Large intestine (tissue), 3 donors: ENCODE results near the gene SYS1. TPM values are rescaled to one million over a fixed set of nuclear protein-coding genes. Genes with fewer than 3 reads are reported as not detected.

Source experiments
- DNase-seq, 2 donors: peaks; one replicate each; pipeline versions ENCODE4 v3.0.0 to v3.0.0-alpha.2; 2013
- H3K27ac ChIP-seq: one replicate; pipeline ENCODE4 v1.5.1; 2013; ENCODE audit warnings: low read length
- H3K27me3 ChIP-seq: 2 replicates; pipeline ENCODE4 v1.6.1; 2013; ENCODE audit warnings: low read length; ENCODE audit not compliant: control insufficient read depth, insufficient read depth
- H3K36me3 ChIP-seq: 2 replicates; pipeline ENCODE4 v1.6.1; 2013; ENCODE audit warnings: low read length; ENCODE audit not compliant: control insufficient read depth, insufficient read depth
- H3K4me1 ChIP-seq: one replicate; pipeline ENCODE4 v1.6.1; 2013; ENCODE audit warnings: low read length; ENCODE audit not compliant: control insufficient read depth, insufficient read depth
- H3K4me3 ChIP-seq: one replicate; pipeline ENCODE4 v1.5.1; 2013; ENCODE audit warnings: low read length
- H3K9me3 ChIP-seq: one replicate; pipeline ENCODE4 v1.6.1; 2013; ENCODE audit warnings: mild to moderate bottlenecking, low read depth, low read length, moderate library complexity; ENCODE audit not compliant: control insufficient read depth
- WGBS: methylation state at CpG from one replicate; pipeline ENCODE4 v1.1.5; 2013; ENCODE audit warnings: low lambda C conversion rate; ENCODE audit not compliant: insufficient coverage; 5-methylcytosine and 5-hydroxymethylcytosine counted together
- polyA plus RNA-seq: library from polyadenylated mRNA; unstranded; fragments of 120-200 nt; gene quantifications from one replicate; pipeline ENCODE4 v1.2.1, GENCODE V29; 2013

Gene SYS1
- polyA plus RNA-seq, 1 donor = 31.7 TPM

GRCh38 chr20:45404438-45404837, 41.5 kb downstream of the SYS1 start:
- peaks cover 8% of the 10 kb centered on the region for H3K4me1 ChIP-seq
- no peak overlapping the region for H3K27ac ChIP-seq
- DNase-seq = no peak
- H3K9me3 ChIP-seq = peaks cover 5% of the 10 kb centered on the region
- no CpG with 5 or more reads among the region's 1 CpG for WGBS
- H3K4me3 ChIP-seq = no peak overlapping the region
- H3K36me3 ChIP-seq = peaks cover 5% of the 10 kb centered on the region
- H3K27me3 ChIP-seq = peaks cover 15% of the 10 kb centered on the region

- H3K4me1 ChIP-seq = peaks cover 14% of the 10 kb centered on the region
- H3K9me3 ChIP-seq = peaks cover under 1% of the 10 kb centered on the region
- H3K4me3 ChIP-seq = peak overlapping the region; percentile 82
- peak overlapping the region; percentile 22 for H3K27ac ChIP-seq
- peaks cover 17% of the 10 kb centered on the region for H3K36me3 ChIP-seq
- DNase-seq = peak in 1 of 2 donors; percentile 46
- WGBS = no CpG with 5 or more reads among the region's 49 CpGs
- H3K27me3 ChIP-seq = peaks cover 15% of the 10 kb centered on the region
Observed at GRCh38 chr20:45405571-45406259, 42.8 kb downstream of the SYS1 start.

GRCh38 chr20:45406260-45407066, 43.5 kb downstream of the SYS1 start:
- Histone ChIP-seq H3K27ac (peak overlapping the region; percentile 33), H3K4me3 (peak overlapping the region; percentile 82), H3K9me3 (no peaks in the 10 kb centered on the region), H3K27me3 (peaks cover 15% of the 10 kb centered on the region), H3K4me1 (peaks cover 17% of the 10 kb centered on the region), H3K36me3 (peaks cover 17% of the 10 kb centered on the region)
- WGBS = no CpG with 5 or more reads among the region's 87 CpGs
- DNase-seq = peak; percentile 24 to 73

- Histone ChIP-seq H3K36me3 (peaks cover 17% of the 10 kb centered on the region), H3K4me1 (peaks cover 20% of the 10 kb centered on the region)
- no CpG with 5 or more reads among the region's 30 CpGs for WGBS
Observed at GRCh38 chr20:45407067-45407745, 44.2 kb downstream of the SYS1 start.

GRCh38 chr20:45407783-45408645, 45.1 kb downstream of the SYS1 start, which contains the start of gene DBNDD2:
TSS of gene DBNDD2 (plus strand) at chr20:45408289. CDS start at chr20:45408468, 179 bp downstream.
- H3K9me3 ChIP-seq = no peaks in the 10 kb centered on the region
- DNase-seq = no peak
- H3K4me1 ChIP-seq = peaks cover 20% of the 10 kb centered on the region
- H3K27ac ChIP-seq = peak within 1 kb of the TSS; percentile 33
- peak within 1 kb of the TSS; percentile 82 for H3K4me3 ChIP-seq
- peaks cover 17% of the 10 kb centered on the region for H3K36me3 ChIP-seq
- WGBS = 100% methylated on average over 1 of the region's 21 CpGs
- H3K27me3 ChIP-seq = peaks cover 15% of the 10 kb centered on the region

More at GRCh38 chr20:45407067-45407745, 44.2 kb downstream of the SYS1 start:
- H3K27me3 ChIP-seq = peaks cover 15% of the 10 kb centered on the region
- no peaks in the 10 kb centered on the region for H3K9me3 ChIP-seq
- H3K4me3 ChIP-seq = peak overlapping the region; percentile 82
- peak; percentile 29 to 61 for DNase-seq
- peak overlapping the region; percentile 33 for H3K27ac ChIP-seq

GRCh38 chr20:45408646-45409213, 45.8 kb downstream of the SYS1 start:
- H3K9me3 ChIP-seq = no peaks in the 10 kb centered on the region
- 60% methylated on average over 1 of the region's 7 CpGs for WGBS
- peaks cover 20% of the 10 kb centered on the region for H3K4me1 ChIP-seq
- H3K27me3 ChIP-seq = peaks cover 15% of the 10 kb centered on the region
- no peak overlapping the region for H3K4me3 ChIP-seq
- no peak overlapping the region for H3K27ac ChIP-seq
- no peak for DNase-seq
- H3K36me3 ChIP-seq = peaks cover 17% of the 10 kb centered on the region

- Histone ChIP-seq H3K27me3 (peaks cover 15% of the 10 kb centered on the region), H3K27ac (no peak overlapping the region), H3K4me3 (no peak overlapping the region), H3K36me3 (peaks cover 17% of the 10 kb centered on the region), H3K9me3 (no peaks in the 10 kb centered on the region), H3K4me1 (peaks cover 20% of the 10 kb centered on the region)
- no CpG with 5 or more reads among the region's 7 CpGs for WGBS
- DNase-seq = peak in 1 of 2 donors; percentile 38
Observed at GRCh38 chr20:45409521-45410272, 46.7 kb downstream of the SYS1 start.

GRCh38 chr20:45410887-45411286, 47.9 kb downstream of the SYS1 start:
- H3K27ac ChIP-seq = peak overlapping the region; percentile 62
- H3K4me1 ChIP-seq = peaks cover 16% of the 10 kb centered on the region
- WGBS = 29% methylated on average over 1 of the region's 8 CpGs
- peaks cover 17% of the 10 kb centered on the region for H3K36me3 ChIP-seq
- no peak overlapping the region for H3K4me3 ChIP-seq
- DNase-seq = peak; percentile 63 to 84
- peaks cover 9% of the 10 kb centered on the region for H3K27me3 ChIP-seq
- no peaks in the 10 kb centered on the region for H3K9me3 ChIP-seq

GRCh38 chr20:45412653-45413052, 49.7 kb downstream of the SYS1 start:
- H3K27me3 ChIP-seq = no peaks in the 10 kb centered on the region
- no CpG with 5 or more reads among the region's 5 CpGs for WGBS
- H3K27ac ChIP-seq = no peak overlapping the region
- H3K4me3 ChIP-seq = no peak overlapping the region
- peaks cover 17% of the 10 kb centered on the region for H3K4me1 ChIP-seq
- no peak for DNase-seq
- H3K9me3 ChIP-seq = no peaks in the 10 kb centered on the region
- peaks cover 17% of the 10 kb centered on the region for H3K36me3 ChIP-seq
